OCI-LY1 (cell line): ENCODE results near the gene ZNF558.

Experiments used
- H2AFZ ChIP-seq: fragments of 200-600 bp; sonication (generic), shearing (Covaris generic); 2 replicates; pipeline ENCODE4 v1.6.0; 2014; ENCODE audit warnings: antibody characterized with exemption, mild to moderate bottlenecking, low read length
- H3F3A ChIP-seq: fragments of 200-600 bp; sonication (generic), shearing (Covaris generic); 2 replicates; pipeline ENCODE4 v1.6.0; 2014; ENCODE audit warnings: mild to moderate bottlenecking, antibody characterized with exemption, low read length, moderate library complexity; ENCODE audit not compliant: insufficient read depth
- H3K27ac ChIP-seq: fragments of 200-600 bp; sonication (generic); 2 replicates; pipeline ENCODE4 v1.5.1; 2014; ENCODE audit warnings: low read length, mixed run types, mild to moderate bottlenecking, low read depth; ENCODE audit not compliant: poor library complexity, severe bottlenecking
- H3K27me3 ChIP-seq: fragments of 200-600 bp; sonication (generic); 2 replicates; pipeline ENCODE4 v1.6.0; 2014; ENCODE audit warnings: antibody characterized with exemption, mild to moderate bottlenecking, low read length, moderate library complexity; ENCODE audit not compliant: insufficient read depth
- H3K36me3 ChIP-seq: fragments of 200-600 bp; sonication (generic); 2 replicates; pipeline ENCODE4 v1.6.1; 2014; ENCODE audit warnings: mild to moderate bottlenecking, antibody characterized with exemption, low read length, moderate library complexity, mixed read lengths; ENCODE audit not compliant: insufficient read depth
- H3K4me1 ChIP-seq: fragments of 200-600 bp; sonication (generic); 2 replicates; pipeline ENCODE4 v1.5.1; 2014; ENCODE audit warnings: mild to moderate bottlenecking, low read length, moderate library complexity; ENCODE audit not compliant: insufficient read depth, severe bottlenecking
- H3K4me2 ChIP-seq: fragments of 200-600 bp; sonication (generic), shearing (Covaris generic); 2 replicates; pipeline ENCODE4 v1.6.1; 2014; ENCODE audit warnings: low read length
- H3K4me3 ChIP-seq: fragments of 200-600 bp; sonication (generic); 2 replicates; pipeline ENCODE4 v1.5.1; 2014; ENCODE audit warnings: low read length, low read depth, mild to moderate bottlenecking, mixed read lengths; ENCODE audit not compliant: poor library complexity, severe bottlenecking
- H3K79me2 ChIP-seq: fragments of 200-600 bp; shearing (Covaris generic); 2 replicates; pipeline ENCODE4 v1.6.1; 2016; ENCODE audit warnings: mixed run types, low read length, mixed read lengths; ENCODE audit not compliant: insufficient read depth
- H3K9ac ChIP-seq: fragments of 200-600 bp; sonication (generic), shearing (Covaris generic); 2 replicates; pipeline ENCODE4 v1.6.1; 2014; ENCODE audit warnings: mild to moderate bottlenecking, low read length, mixed read lengths
- H3K9me2 ChIP-seq: fragments of 200-600 bp; sonication (generic), shearing (Covaris generic); 2 replicates; pipeline ENCODE4 v1.6.1; 2014; ENCODE audit warnings: low read depth, mild to moderate bottlenecking, low read length, mixed read lengths
- H3K9me3 ChIP-seq: fragments of 200-600 bp; shearing (Covaris generic); 2 replicates; pipeline ENCODE4 v1.6.1; 2014; ENCODE audit warnings: low read length, mixed read lengths
- H4K20me1 ChIP-seq: fragments of 200-600 bp; sonication (generic), shearing (Covaris generic); 2 replicates; pipeline ENCODE4 v1.6.0; 2016; ENCODE audit warnings: mild to moderate bottlenecking, low read length; ENCODE audit not compliant: insufficient read depth
- CTCF ChIP-seq: fragments of 200-600 bp; sonication (generic), shearing (Covaris generic); IDR thresholded peaks from 2 replicates; pipeline ENCODE4 v1.5.1; 2017; ENCODE audit warnings: mild to moderate bottlenecking, antibody characterized with exemption, low read length, moderate library complexity, mixed read lengths
- EZH2 ChIP-seq: fragments of 200-600 bp; sonication (generic), shearing (Covaris generic); IDR thresholded peaks from 2 replicates; pipeline ENCODE4 v1.8.0; 2017; ENCODE audit warnings: borderline replicate concordance, mixed run types, mild to moderate bottlenecking, antibody characterized with exemption, low read length, moderate library complexity, mixed read lengths

ZNF558 gene

GRCh38 chr19:8831832-8832131, 322 bp downstream of the ZNF558 start:
- H3K27ac ChIP-seq: peak overlapping the region; percentile 25
- no peaks in the 10 kb centered on the region for H4K20me1 ChIP-seq

GRCh38 chr19:8831373-8831772, 731 bp downstream of the ZNF558 start:
- H4K20me1 ChIP-seq: no peaks in the 10 kb centered on the region
- no peaks in the 10 kb centered on the region for H3K9me2 ChIP-seq
- H3K36me3 ChIP-seq: peaks cover 4% of the 10 kb centered on the region; the same call in 1 of the 2 replicates
- peaks cover 9% of the 10 kb centered on the region for H3K4me1 ChIP-seq
- no peaks in the 10 kb centered on the region for H3K27me3 ChIP-seq
- H2AFZ ChIP-seq: no peak overlapping the region
- H3K27ac ChIP-seq: peak overlapping the region; percentile 25
- no peak for TF ChIP-seq EZH2
- TF ChIP-seq CTCF: no peak
- H3K79me2 ChIP-seq: no peaks in the 10 kb centered on the region
- H3K4me3 ChIP-seq: peak overlapping the region; percentile 75
- peak overlapping the region; percentile 76 for H3K9ac ChIP-seq
- H3K9me3 ChIP-seq: no peaks in the 10 kb centered on the region
- H3K4me2 ChIP-seq: peak overlapping the region; percentile 83
- no peaks in the 10 kb centered on the region for H3F3A ChIP-seq

More at GRCh38 chr19:8831832-8832131, 322 bp downstream of the ZNF558 start:
- H3F3A ChIP-seq: no peaks in the 10 kb centered on the region
- peak overlapping the region; percentile 75 for H3K4me3 ChIP-seq
- H2AFZ ChIP-seq: no peak overlapping the region
- no peaks in the 10 kb centered on the region for H3K79me2 ChIP-seq
- TF ChIP-seq CTCF (no peak), EZH2 (no peak)
- H3K36me3 ChIP-seq: peaks cover 4% of the 10 kb centered on the region; the same call in 1 of the 2 replicates
- no peaks in the 10 kb centered on the region for H3K9me2 ChIP-seq
- H3K9ac ChIP-seq: peak overlapping the region; percentile 76
- no peaks in the 10 kb centered on the region for H3K9me3 ChIP-seq
- no peaks in the 10 kb centered on the region for H3K27me3 ChIP-seq
- H3K4me1 ChIP-seq: peaks cover 9% of the 10 kb centered on the region
- peak overlapping the region; percentile 83 for H3K4me2 ChIP-seq

GRCh38 chr19:8827277-8827676, 4.8 kb downstream of the ZNF558 start:
- Histone ChIP-seq H3K79me2 (no peaks in the 10 kb centered on the region), H3K9me2 (no peaks in the 10 kb centered on the region), H3K9me3 (no peaks in the 10 kb centered on the region), H3K27me3 (no peaks in the 10 kb centered on the region), H3K9ac (no peak overlapping the region), H3K4me1 (peaks cover 9% of the 10 kb centered on the region), H3K4me2 (no peak overlapping the region), H2AFZ (no peak overlapping the region), H3K36me3 (peaks cover 9% of the 10 kb centered on the region; the same call in 1 of the 2 replicates), H3F3A (no peaks in the 10 kb centered on the region), H4K20me1 (no peaks in the 10 kb centered on the region), H3K4me3 (no peak overlapping the region), H3K27ac (no peak overlapping the region)
- TF ChIP-seq EZH2 (no peak), CTCF (no peak)
